NCI-H2107 treated with DMSO at 0.1 percent for 48 hours (cell line): ENCODE measurements around the gene TJAP1.
A peak's percentile ranks its signal among the peaks of the same experiment; 100 is the strongest.
"Not testable (repeated sequence)": the region's sequence is repeated elsewhere in the genome, so short reads cannot be mapped to it uniquely, and the experiment has no call there.

Experiments used
- DNase-seq: peaks from one replicate; lab custom pipeline; 2025; ENCODE audit not compliant: unreplicated experiment; lab: John Stamatoyannopoulos, UW

TJAP1 gene

DNA sequence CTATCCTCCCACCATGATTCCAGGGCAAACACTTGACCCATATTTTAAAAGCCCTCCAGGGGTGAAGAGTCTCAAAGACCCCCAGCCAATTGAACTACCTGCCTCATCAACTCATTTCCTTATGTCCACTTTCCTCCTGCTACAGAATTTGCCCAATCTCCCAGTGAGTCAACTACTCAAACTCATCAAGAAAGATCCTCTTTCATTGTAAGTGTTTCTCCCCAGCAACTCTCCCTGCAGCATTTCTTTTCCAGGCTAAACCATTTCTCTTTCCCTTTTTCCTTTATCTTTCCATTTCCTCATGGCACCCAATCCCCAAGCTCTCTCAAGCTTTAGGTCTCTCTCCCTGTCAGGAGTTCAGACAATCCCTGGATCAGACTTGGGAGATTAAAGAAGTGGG is 23.5 kb upstream of the TJAP1 start:
- no peak for DNase-seq

DNA sequence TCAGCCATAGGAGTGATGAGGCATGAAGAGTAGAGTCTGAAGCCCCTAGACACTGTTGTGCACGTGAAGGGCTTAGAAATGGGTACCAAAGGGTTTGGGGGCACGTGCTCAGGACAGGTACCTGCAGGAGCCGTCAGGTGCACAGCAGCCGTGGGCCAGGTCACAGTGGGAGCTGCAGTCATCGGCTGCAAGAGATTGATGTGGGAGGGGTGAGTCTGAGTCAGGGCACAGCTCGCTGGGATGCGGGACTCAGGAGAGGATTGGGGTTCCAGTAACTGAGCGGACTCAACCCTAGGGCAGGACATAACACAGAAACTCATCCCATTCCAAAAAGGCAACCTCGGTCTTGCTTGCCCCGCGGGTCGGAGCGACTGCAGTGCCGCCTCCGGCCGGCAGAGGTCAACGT is 23.1 kb upstream of the TJAP1 start:
- no peak for DNase-seq

DNA sequence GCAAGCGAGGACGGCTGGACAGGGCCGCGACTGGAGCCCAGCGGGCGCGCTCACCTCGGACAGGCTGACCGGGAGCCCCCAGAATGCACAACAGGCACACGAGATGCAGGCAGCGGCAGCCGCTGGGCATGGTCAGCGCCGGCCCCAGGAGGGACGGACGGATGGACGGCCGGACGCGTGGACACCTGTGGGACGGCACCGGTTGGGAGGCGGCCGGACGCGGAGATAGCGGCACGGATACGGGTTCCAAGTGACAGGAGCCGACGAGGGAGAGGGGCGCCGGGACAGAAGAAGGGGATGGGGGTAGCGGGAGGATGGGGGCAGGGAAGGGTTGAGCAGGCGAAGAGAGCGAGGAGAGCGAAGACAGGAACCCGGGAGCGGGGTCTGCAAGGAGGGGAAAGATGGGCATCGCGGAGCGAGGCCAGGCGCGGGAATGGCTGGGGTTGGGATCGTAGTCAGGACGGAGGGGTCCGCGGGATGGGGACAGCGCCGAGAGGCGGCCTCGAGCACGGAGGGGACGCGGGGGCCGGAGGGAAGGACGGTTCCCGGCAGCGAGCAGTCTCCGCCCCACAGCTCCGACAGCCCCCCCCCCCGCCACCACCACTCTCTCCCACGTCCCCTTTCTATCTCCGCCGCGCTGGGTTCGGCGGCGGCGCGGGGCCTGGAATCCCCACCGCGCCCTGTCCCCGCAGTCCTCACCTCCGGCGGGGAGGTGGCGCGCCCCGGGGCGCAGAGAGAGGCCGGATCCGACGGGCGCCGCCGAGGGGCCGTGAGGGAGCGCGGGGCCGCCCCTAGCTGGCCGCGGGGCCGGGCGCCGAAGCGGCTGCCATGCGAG is 22.5 kb upstream of the TJAP1 start:
- no peak for DNase-seq

DNA sequence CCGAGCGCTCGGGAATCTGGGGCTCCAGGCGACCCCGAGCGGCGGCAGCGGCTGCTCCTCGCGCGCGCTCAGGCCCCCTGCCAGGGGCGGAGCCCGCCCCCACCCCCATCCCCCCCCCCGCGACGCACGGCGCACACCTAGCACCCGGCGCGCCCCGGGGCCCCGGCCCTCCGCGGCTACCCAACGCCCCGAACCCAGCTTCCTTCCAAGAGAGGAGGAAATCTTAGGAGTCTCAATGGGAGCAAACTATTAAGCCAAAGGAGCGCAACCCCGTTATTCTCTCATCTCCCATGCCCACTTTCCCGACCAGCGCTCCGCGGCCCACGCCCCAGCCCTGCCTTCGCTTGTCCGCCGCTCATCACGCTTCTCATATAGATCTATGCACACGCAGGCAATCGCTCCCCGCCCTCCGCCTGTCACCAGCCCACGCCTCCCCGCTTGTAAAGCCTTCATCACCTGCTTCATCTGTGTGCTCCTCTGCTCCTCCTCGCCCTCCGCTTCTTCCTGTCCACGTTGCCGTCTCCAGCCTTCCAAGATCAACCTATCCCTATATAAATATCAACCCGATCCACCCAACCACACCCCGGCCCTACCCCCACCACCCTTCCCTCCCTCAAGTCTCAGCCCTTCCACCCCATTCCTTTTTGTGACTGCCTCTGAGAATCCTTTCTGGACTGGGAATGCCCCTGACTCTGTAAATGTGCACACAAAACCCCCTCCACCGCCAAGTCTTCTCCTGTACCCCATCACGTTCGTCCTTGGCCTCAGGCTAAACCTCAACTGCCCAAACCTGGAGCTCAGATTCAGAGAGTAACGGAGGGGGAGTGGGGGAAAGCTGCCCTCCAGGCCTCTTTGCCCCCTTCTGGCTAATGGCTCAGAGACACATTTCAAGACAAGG is 21.6 kb upstream of the TJAP1 start, which contains the start of gene DLK2:
Gene DLK2 (minus strand): TSS at position 18 of the 898 bp plus-strand sequence. CDS start 723 bp downstream, outside the sequence.
- no peak for DNase-seq

DNA sequence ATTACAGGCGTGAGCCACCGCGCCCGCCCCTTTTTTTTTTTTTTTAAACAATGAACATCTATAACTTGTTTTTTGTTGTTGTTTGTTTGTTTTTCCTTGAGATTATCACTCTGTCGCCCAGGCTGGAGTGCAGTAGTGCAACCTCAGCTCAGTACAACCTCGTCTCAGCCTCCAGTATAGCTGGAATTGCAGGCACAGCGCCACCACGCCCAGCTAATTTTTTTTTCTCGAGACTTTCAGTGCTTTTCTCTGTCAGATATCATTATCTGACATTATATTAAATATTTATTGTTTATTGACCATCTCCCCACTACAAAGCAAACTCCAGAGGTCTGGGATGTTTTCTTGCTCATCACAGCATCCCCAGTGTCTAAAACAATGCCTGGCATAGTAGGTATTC is 19.7 kb upstream of the TJAP1 start:
- no peak for DNase-seq

DNA sequence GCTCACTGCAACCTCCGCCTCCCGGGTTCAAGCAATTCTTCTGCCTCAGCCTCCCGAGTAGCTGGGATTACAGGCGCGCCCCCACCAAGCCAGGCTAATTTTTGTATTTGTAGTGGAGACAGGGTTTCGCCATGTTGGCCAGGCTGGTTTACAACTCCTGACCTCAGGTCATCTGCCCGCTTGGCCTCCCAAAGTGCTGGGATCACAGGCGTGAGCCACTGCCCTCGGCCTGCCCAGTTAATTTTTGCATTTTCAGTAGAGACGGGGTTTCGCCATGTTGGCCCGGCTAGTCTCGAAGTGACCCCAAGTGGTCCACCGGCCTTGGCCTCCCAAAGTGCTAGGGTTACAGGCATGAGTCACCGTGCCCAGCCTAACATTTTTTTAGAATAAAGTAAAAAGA is 19.2 kb upstream of the TJAP1 start:
- DNase-seq = not testable (repeated sequence)

DNA sequence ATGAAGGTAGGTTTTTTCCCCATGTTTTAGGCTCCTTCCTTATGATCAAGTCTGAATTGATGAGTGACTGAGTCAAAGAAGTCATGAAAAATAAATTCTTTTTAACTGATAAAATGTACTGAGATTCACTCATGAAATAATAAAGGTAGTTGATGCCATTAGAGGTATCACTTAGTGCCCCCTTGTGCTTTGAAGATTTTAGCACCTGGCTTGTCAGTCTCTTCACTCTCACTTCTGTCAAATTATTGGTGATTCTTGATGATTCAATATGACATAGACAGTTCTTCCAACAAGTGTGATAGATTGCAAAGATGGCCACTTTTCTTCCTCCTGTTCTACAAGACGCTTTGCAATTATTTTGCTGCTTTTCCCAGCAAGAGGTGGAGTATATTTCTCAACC is 17.8 kb upstream of the TJAP1 start:
- DNase-seq = no peak

DNA sequence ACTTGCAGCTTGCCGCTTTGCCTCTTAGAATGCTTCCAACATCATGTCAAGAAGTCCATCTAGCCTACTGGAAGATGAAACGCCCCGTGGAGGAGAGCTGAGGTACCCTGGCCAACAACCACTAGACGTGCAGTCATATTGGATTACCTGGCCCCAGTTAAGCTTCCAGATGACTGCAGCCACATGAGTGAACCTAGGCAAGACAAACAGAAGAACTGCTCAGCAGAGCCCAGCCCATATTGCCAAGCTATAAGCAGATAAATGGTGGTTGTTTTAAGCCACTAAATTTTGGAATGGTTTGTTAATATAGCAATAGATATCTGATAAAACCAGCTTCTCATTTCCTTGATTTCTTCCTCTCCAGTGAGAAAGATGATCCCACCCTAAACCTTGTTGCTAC is 17.3 kb upstream of the TJAP1 start:
- no peak for DNase-seq

DNA sequence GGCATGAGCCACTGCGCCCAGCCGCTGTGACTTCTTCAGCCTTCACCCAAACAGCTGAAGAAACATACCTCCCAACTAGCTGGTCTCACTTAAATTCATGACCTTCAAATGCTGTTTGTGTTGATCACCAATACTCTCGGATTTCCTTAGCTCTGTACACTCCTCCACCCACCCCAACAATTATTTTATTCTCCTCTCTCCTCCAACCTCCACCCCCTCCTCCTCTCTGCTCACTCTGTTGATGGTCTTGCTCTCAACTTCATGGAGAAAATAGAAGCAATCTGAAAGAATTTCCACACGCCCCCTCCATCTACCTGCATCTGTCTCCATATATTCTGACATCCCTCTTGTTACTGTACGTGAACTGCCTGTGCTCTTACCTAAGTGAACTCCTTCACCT is 15.4 kb upstream of the TJAP1 start:
- no peak for DNase-seq

DNA sequence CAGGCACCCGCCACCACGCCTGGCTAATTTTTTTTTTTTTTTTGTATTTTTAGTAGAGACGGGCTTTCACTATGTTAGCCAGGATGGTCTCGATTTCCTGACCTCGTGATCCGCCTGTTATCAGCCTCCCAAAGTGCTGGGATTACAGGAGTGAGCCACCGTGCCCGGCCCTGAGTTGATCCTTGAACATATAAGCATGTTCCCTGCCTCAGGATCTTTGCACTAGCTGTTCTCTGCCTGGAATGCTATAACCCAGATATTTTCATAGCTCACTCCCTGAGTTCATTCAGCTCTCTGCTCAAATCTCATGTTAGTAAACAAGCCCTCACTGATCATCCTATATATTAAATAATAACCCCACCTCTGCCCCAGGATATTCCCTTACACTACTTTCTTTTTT is 13.0 kb upstream of the TJAP1 start:
- DNase-seq = no peak

DNA sequence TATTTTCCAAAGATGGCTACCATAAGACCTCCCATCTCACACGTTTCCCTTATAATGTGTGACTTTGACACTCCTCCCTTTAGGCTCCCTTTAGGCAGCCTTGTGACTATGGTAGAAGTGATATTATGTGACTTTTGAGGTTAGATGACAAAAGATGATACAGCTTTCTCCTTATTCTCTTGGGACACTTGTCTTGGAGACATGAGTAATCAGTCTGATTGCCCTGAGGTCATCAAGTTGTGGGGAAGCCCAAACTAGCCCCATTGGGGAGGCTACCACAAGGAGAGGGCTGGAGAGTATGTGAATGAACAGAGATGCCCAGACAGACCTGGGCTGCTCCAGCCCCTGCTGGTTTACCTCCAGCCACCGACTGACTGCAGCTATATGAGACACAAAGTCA is 11.4 kb upstream of the TJAP1 start:
- DNase-seq = no peak

DNA sequence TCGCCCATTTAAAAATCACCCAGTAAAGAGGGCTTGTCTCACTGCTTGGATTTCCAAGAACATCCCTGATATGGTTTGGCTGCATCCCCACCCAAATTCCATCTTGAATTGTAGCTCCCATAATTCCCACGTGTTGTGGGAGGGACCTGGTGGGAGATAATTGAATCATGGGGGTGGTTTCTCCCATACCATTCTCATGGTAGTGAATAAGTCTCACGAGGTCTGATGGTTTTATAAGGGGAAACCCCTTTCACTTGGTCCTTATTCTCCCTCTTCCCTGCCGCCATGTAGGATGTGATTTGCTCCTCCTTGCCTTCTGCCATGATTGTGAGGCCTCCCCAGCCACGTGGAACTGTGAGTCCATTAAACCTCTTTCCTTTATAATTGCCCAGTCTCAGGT is 10.1 kb upstream of the TJAP1 start:
- not testable (repeated sequence) for DNase-seq

DNA sequence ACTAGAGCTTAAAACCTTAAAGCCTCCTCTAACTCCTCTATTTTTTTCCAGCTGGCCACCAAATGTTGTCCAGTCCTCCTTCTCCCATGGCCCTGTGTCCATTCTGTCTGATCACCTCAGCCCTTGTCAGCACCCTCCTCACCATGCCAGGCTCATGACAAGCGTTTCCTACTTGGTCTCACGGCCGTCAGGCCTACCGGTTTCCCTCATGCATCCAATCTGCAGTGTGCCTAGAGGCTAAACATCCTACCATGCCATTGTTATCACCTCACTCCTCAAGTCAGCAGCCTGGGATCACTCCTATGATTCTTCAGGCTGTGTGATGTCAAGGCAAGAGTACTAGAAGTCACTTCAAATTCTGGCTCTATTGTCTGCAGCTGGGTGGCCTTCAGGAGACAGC is 9.6 kb upstream of the TJAP1 start:
- no peak for DNase-seq

DNA sequence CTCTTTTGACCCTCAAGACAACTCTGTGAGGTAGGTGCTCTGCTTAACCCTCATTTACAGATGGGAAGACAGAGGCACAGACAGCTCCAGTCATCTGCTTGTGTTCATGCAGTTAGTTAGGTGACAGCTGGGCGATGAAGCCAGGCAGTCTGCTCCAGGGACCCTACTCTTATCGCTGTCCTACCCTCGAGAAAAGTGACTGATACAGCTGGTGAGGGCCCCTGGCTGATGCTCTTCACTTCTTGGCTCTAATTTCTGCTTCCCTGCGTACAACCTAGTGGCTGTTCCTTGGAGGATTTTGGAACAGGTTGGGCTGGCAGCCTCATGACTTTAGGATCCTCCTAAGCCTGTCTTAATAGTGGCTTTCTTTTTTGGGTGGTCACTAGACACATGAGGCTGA is 9.1 kb upstream of the TJAP1 start:
- DNase-seq = no peak

DNA sequence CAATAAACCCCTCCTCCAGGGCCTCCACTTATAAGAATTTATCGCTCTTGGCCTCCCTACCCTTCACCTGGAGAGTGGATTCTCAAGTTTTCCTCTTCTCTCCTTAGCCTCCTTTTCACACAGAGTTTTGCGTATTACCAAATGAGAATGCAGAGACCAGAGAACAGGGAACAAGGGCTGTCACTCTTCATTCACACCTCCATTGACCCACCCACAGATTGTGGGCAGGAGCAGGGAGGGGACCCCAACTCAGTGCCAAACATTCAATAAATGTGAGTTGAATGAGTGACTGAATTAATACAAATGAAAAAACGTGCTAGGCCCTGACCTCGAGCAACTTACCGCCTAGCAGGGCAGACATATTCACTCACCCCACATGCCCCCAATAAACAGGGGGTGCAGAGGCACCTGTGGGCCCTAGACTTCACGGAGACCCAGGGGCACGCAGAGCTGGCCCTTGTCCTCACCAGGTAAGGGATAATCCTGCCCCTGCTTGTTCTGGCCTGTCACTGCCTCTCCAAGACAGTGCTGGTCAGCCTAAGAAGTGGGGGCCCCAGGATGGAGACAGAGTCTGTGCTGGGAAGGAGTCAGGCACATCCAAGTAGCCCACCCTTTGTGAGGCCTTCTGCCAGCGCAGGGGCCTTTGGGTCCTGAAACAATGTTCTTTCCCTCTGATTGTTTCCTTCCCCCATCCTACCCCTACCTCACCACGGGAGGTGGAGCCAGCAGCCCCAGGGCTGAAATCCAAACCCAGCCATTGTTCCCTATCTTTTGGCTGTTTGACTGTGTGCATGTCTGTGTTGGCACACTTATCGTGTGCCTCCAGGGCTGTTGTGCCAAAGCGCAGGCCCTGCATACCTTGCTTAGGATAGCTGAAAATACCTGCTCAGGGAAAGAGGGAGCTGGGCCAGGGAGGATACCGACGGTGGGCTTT is 8.4 kb upstream of the TJAP1 start:
- DNase-seq = peak; percentile 23

DNA sequence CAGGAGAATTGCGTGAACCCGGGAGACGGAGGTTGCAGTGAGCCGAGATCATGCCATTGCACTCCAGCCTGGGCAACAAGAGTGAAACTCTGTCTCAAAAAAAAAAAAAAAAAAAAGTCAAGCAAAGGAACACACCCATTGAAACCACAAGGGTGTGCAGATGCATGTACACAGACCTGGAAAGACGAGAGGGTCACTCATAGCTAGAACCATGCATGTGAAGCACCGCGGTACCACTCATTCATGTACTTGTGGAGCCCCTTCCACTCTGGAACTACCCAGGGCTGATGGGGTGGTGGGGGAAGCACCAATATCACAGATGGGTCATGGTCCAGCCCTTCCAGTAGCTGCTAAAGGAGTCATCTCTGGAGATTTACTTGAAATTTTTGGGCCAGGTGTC is 7.4 kb upstream of the TJAP1 start:
- DNase-seq = no peak

DNA sequence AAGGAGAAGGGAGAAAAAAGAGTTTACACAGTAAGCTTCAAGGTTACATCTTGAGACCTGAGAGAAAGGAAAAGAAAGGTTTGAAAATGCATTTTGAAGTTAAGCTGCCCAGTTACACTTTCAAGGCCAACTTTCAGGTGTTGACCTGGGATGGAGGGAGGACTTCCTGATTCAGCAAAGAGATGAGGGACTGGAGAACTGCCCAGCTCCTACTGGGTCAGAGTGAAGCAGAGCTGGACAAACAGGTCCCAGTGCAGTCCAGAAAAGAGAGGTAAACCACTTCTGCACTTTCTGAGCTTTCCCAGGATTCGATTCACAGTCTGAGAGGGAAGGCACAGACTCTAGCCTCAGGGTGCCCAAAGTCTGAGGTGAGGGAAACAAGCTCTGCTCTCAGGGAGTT is 6.0 kb upstream of the TJAP1 start:
- no peak for DNase-seq

DNA sequence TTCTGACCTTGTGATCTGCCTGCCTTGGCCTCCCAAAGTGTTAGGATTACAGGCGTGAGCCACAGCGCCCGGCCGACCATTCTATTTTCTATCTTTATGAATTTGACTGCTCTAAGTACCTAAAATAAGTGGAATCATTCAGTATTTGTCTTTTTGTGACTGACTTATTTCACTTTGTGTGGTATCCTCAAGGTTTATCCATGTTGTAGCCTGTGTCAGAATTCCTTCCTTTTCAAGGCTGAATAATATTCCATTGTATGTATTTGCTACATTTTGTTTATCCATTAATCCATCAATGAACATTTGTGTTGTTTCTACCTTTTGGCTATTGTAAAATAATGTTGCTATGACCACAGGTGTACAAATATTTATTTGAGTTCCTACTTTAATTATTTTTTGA is 4.9 kb upstream of the TJAP1 start:
- DNase-seq = no peak

DNA sequence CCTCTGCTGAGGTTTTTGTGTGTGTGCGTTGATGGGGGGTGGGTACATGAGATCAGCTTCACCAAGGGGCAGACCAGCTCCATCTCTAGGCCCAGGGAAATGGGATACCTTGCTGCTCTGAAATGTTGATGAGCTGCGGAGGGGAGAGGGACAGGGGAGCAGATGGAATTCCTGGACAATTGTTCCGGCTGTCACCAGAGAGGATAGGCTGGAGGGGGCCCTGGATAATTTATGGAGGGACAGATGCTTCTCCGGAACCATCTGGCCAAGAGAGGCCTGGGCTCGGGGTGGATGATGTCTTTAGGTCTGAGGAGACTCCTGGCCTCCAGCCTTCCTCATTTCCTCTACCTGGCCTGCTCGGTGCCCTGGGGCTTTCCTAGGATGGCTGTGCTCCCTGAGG is 1.9 kb upstream of the TJAP1 start:
- DNase-seq = no peak

DNA sequence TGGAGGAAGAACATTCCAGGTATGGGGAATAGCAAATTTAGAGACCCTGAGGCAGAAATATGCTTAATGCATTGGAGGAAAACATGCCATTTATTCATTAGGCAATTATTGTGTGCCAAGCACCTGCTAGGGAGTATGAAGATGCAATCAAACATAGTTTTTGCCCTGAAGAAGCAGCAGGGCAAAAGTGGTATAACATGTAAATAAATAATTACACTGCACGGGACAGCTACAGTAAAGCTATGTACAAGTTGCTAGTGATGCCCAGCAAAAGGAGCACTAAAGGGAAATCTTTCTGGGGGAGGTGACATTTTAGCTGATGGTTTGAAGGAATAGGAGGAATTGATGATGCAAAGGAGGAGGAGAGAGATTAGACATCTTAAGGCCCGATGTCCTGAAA is 624 bp upstream of the TJAP1 start:
- DNase-seq = no peak

DNA sequence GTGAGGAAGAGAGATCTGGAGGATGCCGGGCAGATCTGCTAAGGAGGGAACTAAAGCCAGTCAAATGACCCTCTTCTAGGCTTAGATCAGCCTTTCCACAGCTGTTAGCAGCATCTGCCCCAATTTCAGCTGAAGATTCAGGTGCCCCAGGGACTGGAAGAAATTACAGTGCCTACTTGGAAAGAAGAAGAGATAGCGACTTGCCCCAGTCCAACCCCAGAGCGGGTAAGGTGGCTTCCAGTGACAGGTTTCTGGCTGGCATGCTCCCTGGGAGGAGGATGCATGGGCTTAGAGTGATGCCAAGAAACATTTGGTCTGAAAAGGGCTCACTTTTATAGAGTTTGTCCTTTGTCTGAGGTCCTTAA is 620 bp downstream of the TJAP1 start:
- no peak for DNase-seq
